NCI-H187 treated with DMSO at 0.1 percent for 48 hours (cell line): ENCODE measurements around the gene NOL4L.

Experiments used
- DNase-seq: peaks from one replicate; lab custom pipeline; 2025; lab: John Stamatoyannopoulos, UW

NOL4L gene

GRCh38 chr20:32560989-32561830 lies 23.9 kb downstream of the NOL4L start:
- no peak for DNase-seq

- no peak for DNase-seq
These were observed 24.6 kb downstream of the NOL4L start for GRCh38 chr20:32560482-32560988.

- DNase-seq = no peak
These were observed 25.3 kb downstream of the NOL4L start for GRCh38 chr20:32559753-32560380.

- DNase-seq = no peak
These were observed 25.9 kb downstream of the NOL4L start for GRCh38 chr20:32559205-32559752.

- DNase-seq = no peak
These were observed 26.6 kb downstream of the NOL4L start for GRCh38 chr20:32558526-32558925.

- no peak for DNase-seq
These were observed 27.8 kb downstream of the NOL4L start for GRCh38 chr20:32557319-32557718.

- no peak for DNase-seq
These were observed 28.6 kb downstream of the NOL4L start for GRCh38 chr20:32556312-32557184.

- no peak for DNase-seq
These were observed 29.5 kb downstream of the NOL4L start for GRCh38 chr20:32555584-32555983.

- DNase-seq = no peak
These were observed 30.2 kb downstream of the NOL4L start for GRCh38 chr20:32554965-32555289.

GRCh38 chr20:32553618-32554017 lies 31.5 kb downstream of the NOL4L start:
- no peak for DNase-seq

GRCh38 chr20:32551693-32552092 lies 33.4 kb downstream of the NOL4L start:
- DNase-seq = no peak

GRCh38 chr20:32549842-32550241 lies 35.3 kb downstream of the NOL4L start:
- no peak for DNase-seq

- no peak for DNase-seq
These were observed 37.4 kb downstream of the NOL4L start for GRCh38 chr20:32547753-32548034.

- DNase-seq = no peak
These were observed 38.0 kb downstream of the NOL4L start for GRCh38 chr20:32546918-32547752.

- DNase-seq = no peak
These were observed 40.0 kb downstream of the NOL4L start for GRCh38 chr20:32544893-32545840.

- DNase-seq = no peak
These were observed 40.8 kb downstream of the NOL4L start for GRCh38 chr20:32544260-32544722.

GRCh38 chr20:32543570-32544259 lies 41.4 kb downstream of the NOL4L start:
- no peak for DNase-seq

- no peak for DNase-seq
These were observed 42.9 kb downstream of the NOL4L start for GRCh38 chr20:32542259-32542615.

- DNase-seq = no peak
These were observed 43.5 kb downstream of the NOL4L start for GRCh38 chr20:32541323-32542258.
